HS-27A (cell line): Measurements from ENCODE around the gene DPM2.

Source experiments
- DNase-seq: peaks from one replicate; pipeline ENCODE4 v3.0.0-alpha.2; 2012; ENCODE audit warnings: low read depth, missing footprints

Gene DPM2

GRCh38 chr9:127937388-127938297 lies at the start of gene DPM2:
Gene DPM2 (minus strand): TSS chr9:127937854. CDS start chr9:127937820, 34 bp downstream.
- no peak for DNase-seq

- no peak for DNase-seq
Observed at GRCh38 chr9:127987103-127987614, 49.5 kb upstream of the DPM2 start.

GRCh38 chr9:127985011-127985410 lies 47.4 kb upstream of the DPM2 start:
- DNase-seq = no peak

DNA sequence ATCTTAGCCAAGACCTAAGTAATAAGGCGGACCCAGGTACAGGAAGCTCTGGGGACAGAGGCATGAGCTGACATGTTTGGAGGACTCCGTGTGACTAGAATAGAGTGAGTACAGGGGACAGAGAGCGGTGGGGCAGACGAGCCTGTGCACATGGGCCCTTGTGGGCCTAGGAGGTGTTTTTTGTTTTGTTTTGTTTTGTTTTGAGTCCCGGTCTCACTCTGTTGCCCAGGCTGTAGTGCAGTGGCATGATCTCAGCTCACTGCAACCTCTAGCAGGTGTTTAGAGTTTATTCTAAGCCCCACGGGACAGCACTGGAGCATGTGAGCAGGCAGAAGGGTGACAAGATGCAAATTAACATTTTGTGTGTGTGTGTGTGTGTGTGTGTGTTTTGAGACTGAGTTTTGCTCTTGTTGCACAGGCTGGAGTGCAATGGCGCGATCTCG lies 46.2 kb upstream of the DPM2 start:
- no peak for DNase-seq

DNA sequence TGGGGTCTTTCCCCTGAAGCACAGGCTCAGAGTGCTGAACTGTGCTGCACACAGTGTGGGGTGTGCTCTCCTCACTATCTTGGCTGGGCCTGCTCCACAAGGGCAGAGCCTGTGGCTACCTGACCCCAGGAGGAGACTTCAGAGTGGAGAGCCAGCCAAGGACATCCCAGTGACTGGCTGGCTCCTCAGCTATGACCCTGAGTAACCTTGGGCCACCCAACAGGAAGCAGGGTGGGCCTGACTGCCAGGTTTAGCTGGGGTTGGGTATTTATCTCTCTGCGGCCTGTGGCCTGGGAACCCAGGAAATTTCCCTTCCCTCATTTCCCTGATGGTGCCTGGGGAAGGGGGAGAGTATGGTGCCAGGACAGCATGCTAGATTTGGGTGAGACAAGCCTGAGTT lies 45.3 kb upstream of the DPM2 start:
- no peak for DNase-seq

DNA sequence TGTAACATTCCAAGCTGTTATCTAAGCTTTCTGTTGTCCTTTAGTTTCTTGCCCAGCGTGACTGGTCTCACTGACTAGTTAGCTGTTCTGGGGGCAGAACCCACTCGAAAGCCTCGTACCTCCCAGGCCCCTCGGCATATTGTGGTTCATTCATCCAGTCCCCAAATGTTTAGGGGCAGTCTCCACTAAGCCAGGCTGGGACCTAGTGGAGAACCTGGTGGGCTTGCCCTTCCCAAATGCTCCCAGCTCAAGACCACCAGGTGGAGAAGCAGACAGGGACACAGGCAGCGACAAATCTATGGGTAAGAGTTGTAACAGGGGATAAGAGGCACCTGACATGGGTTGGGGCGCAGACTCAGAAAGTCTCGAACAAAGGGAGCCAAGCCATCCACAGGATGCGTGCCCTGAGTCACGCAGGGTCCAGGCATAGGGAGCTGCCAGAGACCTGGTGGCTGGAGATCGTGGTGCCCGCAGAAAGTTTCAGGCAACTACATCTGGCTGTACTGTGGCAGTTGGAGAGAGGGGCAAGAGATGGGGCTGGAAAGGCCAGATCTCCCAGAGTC lies 44.0 kb upstream of the DPM2 start:
- no peak for DNase-seq

DNA sequence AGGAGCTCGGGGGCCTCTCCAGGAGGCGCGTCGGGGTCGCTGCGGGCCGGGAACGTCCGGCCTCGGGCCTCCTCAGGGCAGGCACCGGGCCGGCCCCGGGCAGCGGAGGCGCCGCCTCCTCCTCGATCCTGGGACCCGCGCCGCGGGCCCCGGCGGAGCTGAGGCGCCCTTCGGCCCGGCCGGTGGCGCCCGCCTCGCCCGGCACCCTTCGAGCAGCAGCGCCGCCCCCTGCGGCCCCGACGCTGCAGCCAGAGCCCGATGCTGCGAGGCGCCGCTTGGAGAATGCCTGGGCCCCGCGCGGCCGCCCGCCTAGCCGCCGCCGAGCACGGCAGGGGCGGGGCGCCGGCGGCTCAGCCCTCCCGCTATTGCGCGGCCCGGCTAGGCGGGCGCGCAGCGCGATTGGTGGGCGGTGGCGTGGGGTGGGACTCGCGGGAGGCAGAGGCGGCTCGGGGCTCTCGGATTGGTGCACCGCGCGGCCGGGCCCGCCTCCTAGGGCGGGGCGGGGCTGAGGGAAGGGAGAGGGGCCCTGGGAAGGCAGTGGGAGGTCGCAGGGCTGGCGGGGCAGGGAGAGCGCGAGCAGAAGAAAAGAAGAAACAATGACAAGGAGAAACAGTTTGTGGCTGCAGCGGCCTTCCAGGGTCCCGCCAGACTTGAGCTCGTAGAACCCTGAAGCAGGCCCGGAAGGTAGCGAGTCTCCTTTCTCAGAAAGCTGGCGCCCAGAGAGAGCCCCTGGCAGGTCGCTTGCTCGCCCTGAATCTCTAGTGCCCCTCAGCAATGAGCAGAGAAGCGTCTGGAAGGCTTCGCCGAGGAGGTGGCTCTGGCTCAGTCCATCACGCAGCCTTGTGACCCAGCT lies 43.3 kb upstream of the DPM2 start, which contains the start of gene EEIG1:
EEIG1 (minus strand) TSS at position 284 of the 853 bp plus-strand sequence. CDS start 852 bp downstream, outside the sequence.
- DNase-seq = no peak

DNA sequence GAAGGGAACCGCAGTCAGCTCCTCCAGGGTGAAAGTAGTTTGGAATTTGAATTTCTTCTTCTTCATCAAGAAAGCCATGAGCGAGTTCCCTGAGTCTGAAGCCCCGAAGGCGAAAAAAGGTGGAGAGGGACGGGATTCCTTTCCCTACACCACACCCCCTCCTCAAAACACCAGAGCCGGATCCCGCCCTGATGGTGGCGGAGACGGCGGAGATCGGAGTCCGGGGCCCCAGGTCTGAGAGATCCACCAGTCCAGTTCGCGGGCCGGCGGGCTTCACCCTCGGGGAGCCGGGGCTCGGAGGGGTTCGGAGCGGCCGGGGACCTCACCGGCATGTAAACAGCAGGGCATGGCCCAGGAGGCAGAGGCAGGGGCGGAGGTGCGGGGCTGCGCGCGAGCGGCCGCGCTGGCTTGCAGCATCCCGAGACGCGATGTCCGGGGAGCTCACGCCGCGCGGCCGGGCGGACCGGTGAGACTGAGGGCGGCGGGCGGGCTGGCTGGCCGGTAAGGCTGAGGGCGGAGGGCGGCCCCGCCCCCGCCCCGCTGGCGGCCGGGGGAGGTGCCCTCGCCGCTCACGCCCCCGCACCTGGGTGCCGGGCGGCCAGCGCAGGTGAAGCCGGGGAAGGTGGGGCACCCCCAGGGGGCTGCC lies 42.5 kb upstream of the DPM2 start:
- DNase-seq = no peak

GRCh38 chr9:127979333-127980059 lies 41.8 kb upstream of the DPM2 start:
- no peak for DNase-seq

- no peak for DNase-seq
Observed at GRCh38 chr9:127979015-127979332, 41.3 kb upstream of the DPM2 start.

DNA sequence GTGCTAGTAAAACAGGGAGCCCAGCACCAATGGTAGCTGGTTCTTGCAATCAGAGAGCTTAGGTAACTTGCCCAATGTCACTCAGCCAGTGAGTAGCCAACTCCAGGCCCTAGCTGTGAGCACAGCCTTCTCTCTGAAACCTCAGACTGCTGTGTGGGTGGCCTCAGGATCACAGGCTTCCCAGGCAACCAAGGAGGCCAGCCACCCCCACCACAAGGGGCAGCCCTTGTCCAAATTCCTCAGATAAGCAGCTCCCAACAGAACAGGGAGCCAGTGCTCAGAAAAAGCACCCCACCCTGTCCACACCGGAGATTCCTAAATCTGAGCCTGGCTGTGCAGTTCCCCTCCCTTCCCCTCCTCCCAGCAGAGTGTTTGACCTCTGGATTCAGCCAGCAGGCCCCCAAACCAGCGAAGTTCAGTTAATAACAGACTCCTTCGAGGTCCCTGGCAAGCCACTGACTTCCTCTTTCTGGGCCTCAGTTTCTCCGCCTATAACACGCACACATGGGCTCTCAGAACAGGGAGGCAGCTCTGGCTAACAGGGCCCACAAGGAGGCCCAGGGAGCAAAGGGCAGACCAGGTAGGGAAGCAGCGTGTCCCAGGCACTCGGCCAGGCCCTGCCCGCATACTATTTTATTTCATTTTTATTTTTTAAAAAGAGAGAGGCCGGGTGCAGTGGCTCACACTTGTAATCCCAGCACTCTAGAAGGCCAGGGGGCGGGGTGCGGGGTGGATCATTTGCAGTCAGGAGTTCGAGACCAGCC lies 40.4 kb upstream of the DPM2 start:
- DNase-seq = peak; percentile 85

DNA sequence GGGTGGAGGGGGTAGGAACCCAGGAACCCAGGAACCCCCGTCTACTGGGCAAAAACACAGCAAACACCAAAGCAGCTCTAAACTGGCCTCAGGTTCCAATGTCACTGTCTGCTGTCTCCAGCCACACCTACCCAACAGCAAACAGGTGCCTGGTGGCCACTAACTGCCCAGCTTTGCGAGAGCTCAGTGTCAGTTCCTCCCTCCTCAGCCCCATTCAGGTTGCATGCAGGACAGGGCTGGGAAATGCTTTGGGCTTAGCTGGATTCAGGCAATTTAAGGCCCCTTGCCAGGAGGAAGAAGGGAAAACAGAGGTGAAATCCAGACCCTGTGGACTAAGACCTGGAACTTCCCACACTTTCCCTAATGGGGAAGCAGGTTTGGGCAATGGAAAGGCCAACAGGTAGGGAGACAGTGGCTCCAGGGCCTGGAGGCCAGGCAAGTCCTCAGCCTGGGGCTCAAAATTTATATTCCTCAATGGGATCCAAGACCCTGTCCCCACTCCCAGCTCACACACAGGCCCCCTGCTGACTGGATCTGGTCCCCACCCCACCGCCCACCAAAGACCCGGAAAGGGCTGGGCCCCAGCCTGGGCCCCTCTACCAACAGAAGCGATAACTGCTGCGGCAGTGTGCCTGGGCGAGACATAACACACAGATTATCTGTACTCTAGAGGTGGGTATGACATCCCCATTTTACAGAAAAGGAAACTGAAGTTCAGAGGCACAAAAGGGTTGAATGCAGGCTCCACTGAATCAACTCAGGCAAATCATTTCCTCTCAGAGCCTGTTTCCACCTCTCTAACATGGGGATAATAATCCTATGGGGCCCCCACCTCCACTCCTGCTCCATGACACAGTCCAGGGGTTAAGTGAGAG lies 39.6 kb upstream of the DPM2 start:
- DNase-seq = no peak

DNA sequence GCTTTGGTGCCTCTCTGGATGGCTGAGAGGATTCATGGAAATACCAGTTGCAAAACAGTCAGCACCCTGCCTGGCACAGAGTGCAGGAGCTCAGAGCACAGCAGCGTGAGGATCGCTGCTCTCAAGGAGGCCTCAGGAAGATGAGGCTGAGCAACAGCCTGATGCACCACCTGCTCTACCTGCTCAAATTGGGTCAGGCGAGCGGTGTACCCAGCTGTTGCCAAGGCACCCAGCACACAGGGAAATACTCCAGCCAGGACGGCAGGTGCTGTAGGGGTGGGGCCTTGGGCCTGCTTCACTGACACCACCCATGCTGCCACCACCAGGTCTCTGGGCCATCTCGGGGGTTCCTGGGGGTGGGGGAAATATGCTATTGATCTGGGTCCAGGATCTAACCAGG lies 38.8 kb upstream of the DPM2 start:
- DNase-seq = no peak

DNA sequence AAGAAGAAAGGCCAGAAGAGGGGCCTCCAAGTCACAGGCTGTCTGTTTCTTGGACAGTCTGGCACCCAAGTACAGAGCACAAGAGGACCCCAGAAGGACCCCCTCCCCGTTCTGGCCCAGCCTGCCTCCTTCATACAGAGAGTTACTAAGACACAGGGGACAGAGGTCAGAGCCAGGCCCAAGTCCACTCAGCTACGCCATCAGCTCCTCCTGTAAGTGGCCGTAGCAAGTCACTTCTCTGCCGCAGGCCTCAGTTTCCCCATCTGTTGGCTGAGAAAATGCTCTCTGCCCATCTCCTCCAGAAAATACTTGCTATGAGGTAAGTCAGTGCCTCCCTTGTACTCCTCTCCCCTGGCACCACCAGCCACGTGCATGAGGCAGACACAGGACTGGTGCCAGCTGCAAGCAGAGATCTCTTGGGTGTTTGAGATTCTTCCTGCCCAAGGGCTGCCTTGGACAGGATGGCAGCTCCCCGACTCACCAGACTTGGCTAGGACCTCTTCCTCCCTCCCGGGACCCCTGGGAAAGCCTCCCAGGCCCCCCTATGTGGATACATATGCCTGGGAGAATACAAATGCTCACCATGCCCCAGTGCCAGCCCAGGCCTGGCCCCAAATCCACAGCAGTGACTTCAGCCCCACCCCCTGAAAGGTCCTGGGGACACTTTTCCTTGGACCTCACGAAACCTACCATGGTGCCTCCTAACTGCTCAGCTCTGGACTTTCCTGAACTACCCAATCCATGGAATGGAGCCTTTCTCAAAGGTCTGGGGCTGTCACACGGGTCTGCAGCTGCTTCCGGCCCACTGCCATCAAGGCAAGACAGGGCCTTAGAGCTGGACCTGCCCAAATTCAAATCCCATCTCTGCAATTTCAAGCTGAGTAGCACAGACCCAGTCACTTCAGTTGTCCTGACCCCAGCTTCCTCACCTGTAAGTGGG lies 38.0 kb upstream of the DPM2 start:
- no peak for DNase-seq

DNA sequence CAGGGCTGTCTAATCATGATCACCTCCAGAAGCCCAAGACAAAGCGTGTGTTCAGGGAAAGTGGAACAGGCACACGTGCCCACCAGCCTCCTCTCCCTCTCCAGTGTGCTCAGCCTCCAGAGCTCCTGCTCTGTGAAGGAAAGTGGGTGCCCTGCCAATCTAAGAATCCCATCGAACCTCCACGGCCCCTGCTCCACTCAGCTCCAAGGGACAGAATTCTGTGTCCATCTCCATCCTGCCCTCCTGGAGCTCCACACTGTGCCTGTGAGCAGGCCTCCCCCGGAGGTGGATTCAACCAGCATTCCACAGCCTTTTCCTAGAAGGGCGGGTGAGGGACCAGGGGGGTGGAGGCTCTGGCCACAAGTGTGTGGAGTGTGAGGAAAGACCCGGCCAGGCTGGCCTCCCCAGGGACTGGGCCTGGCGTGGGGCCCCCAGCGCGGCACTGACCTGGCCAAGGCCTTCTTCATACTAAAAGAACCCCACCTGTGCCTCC lies 37.2 kb upstream of the DPM2 start:
- no peak for DNase-seq

- no peak for DNase-seq
Observed at GRCh38 chr9:127974001-127974768, 36.5 kb upstream of the DPM2 start.
